ENCODE results near the gene DSCAM.
A peak's percentile ranks its signal among the peaks of the same experiment; 100 is the strongest.

DSCAM gene

GRCh38 chr21:40760821-40761220 lies 86.1 kb downstream of the DSCAM start:
- Histone ChIP-seq H3K56ac (ENCODE audit: low read length) (no peak overlapping the region), H3K18ac (ENCODE audit: low read length) (peak overlapping the region; percentile 3), H3K27ac (ENCODE audit: low read depth, low read length) (no peak overlapping the region), H3K36me3 (ENCODE audit: control insufficient read depth, insufficient read depth, low read length) (no peaks in the 10 kb centered on the region), H3K4me1 (ENCODE audit: control insufficient read depth, low read depth, low read length) (peaks cover 2% of the 10 kb centered on the region), H3K79me2 (ENCODE audit: control insufficient read depth, insufficient read depth, low read length) (no peaks in the 10 kb centered on the region), H4K5ac (ENCODE audit: low read length) (no peak overlapping the region), H2BK120ac (ENCODE audit: low read depth, low read length) (peak overlapping the region; percentile 56), H4K8ac (ENCODE audit: low read depth, low read length) (no peak overlapping the region), H3K4ac (ENCODE audit: low read depth, low read length) (no peak overlapping the region), H3K23ac (ENCODE audit: low read length) (no peak overlapping the region), H3K4me2 (ENCODE audit: low read length) (no peak overlapping the region), H3K4me3 (ENCODE audit: low read length) (no peak overlapping the region), H3K27me3 (ENCODE audit: insufficient read depth, low read length, poor library complexity) (no peaks in the 10 kb centered on the region), H2BK5ac (ENCODE audit: low read length) (no peak overlapping the region), H3K9ac (ENCODE audit: low read length) (no peak overlapping the region), H2AK5ac (ENCODE audit: low read length) (no peak overlapping the region), H3K79me1 (ENCODE audit: low read length) (no peaks in the 10 kb centered on the region), H2BK15ac (replicated peaks; ENCODE audit: low read depth) (no peak overlapping the region)
- WGBS (ENCODE audit: extremely low coverage, insufficient coverage, low lambda C conversion rate): no CpG with 5 or more reads among the region's 2 CpGs
- no peak for DNase-seq

DNA sequence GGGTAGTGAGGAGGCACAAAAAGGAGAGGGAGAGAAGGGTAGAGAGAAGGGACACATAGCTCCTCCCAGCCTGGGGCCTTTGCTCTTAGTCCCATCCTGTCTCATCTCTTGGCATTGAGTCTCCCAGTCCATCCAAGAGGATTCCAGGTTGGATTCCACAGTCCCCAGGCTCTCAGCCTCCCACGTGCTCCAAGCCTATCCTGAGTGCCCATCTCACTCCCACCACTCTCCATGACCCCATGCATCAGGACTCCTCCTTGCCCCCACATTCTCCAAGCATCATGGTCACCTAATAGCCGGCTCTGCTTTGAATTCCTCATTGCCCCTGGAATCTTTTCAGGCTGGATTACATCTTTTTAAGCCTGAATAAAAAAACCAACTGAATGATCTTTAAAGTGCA lies 87.9 kb downstream of the DSCAM start:
- no peak overlapping the region for H4K8ac ChIP-seq (ENCODE audit: low read depth, low read length)
- H2AK5ac ChIP-seq (ENCODE audit: low read length): no peak overlapping the region
- H3K4ac ChIP-seq (ENCODE audit: low read depth, low read length): no peak overlapping the region
- H3K18ac ChIP-seq (ENCODE audit: low read length): no peak overlapping the region
- no peaks in the 10 kb centered on the region for H3K27me3 ChIP-seq (ENCODE audit: insufficient read depth, low read length, poor library complexity)
- H4K5ac ChIP-seq (ENCODE audit: low read length): no peak overlapping the region
- H3K4me2 ChIP-seq (ENCODE audit: low read length): no peak overlapping the region
- no peak overlapping the region for H3K4me3 ChIP-seq (ENCODE audit: low read length)
- no CpG with 5 or more reads among the region's 2 CpGs for WGBS (ENCODE audit: extremely low coverage, insufficient coverage, low lambda C conversion rate)
- H3K4me1 ChIP-seq (ENCODE audit: control insufficient read depth, low read depth, low read length): no peaks in the 10 kb centered on the region
- no peak overlapping the region for H3K27ac ChIP-seq (ENCODE audit: low read depth, low read length)
- no peak overlapping the region for H3K56ac ChIP-seq (ENCODE audit: low read length)
- no peaks in the 10 kb centered on the region for H3K79me1 ChIP-seq (ENCODE audit: low read length)
- H2BK15ac ChIP-seq (replicated peaks; ENCODE audit: low read depth): no peak overlapping the region
- H2BK5ac ChIP-seq (ENCODE audit: low read length): no peak overlapping the region
- H3K79me2 ChIP-seq (ENCODE audit: control insufficient read depth, insufficient read depth, low read length): no peaks in the 10 kb centered on the region
- H3K9ac ChIP-seq (ENCODE audit: low read length): no peak overlapping the region
- no peak for DNase-seq
- H3K36me3 ChIP-seq (ENCODE audit: control insufficient read depth, insufficient read depth, low read length): no peaks in the 10 kb centered on the region
- no peak overlapping the region for H2BK120ac ChIP-seq (ENCODE audit: low read depth, low read length)
- no peak overlapping the region for H3K23ac ChIP-seq (ENCODE audit: low read length)

- Histone ChIP-seq H3K4me1 (ENCODE audit: control insufficient read depth, low read depth, low read length) (no peaks in the 10 kb centered on the region), H4K8ac (ENCODE audit: low read depth, low read length) (no peak overlapping the region), H3K23ac (ENCODE audit: low read length) (no peak overlapping the region), H3K56ac (ENCODE audit: low read length) (no peak overlapping the region), H3K27ac (ENCODE audit: low read depth, low read length) (no peak overlapping the region), H3K79me1 (ENCODE audit: low read length) (no peaks in the 10 kb centered on the region), H3K27me3 (ENCODE audit: insufficient read depth, low read length, poor library complexity) (no peaks in the 10 kb centered on the region), H3K36me3 (ENCODE audit: control insufficient read depth, insufficient read depth, low read length) (no peaks in the 10 kb centered on the region), H2BK15ac (replicated peaks; ENCODE audit: low read depth) (no peak overlapping the region), H3K4ac (ENCODE audit: low read depth, low read length) (no peak overlapping the region), H3K9ac (ENCODE audit: low read length) (no peak overlapping the region), H4K5ac (ENCODE audit: low read length) (no peak overlapping the region), H3K4me2 (ENCODE audit: low read length) (no peak overlapping the region), H3K79me2 (ENCODE audit: control insufficient read depth, insufficient read depth, low read length) (no peaks in the 10 kb centered on the region), H2BK120ac (ENCODE audit: low read depth, low read length) (no peak overlapping the region), H2BK5ac (ENCODE audit: low read length) (no peak overlapping the region), H3K18ac (ENCODE audit: low read length) (no peak overlapping the region), H2AK5ac (ENCODE audit: low read length) (no peak overlapping the region), H3K4me3 (ENCODE audit: low read length) (no peak overlapping the region)
- DNase-seq: no peak
- WGBS (ENCODE audit: extremely low coverage, insufficient coverage, low lambda C conversion rate): no CpG with 5 or more reads among the region's 3 CpGs
Observed at GRCh38 chr21:40757366-40757765, 89.6 kb downstream of the DSCAM start.

GRCh38 chr21:40754466-40754865 lies 92.5 kb downstream of the DSCAM start:
- WGBS (ENCODE audit: extremely low coverage, insufficient coverage, low lambda C conversion rate): no CpG with 5 or more reads among the region's 5 CpGs
- no peak overlapping the region for H2BK120ac ChIP-seq (ENCODE audit: low read depth, low read length)
- no peak overlapping the region for H3K27ac ChIP-seq (ENCODE audit: low read depth, low read length)
- H3K4ac ChIP-seq (ENCODE audit: low read depth, low read length): no peak overlapping the region
- H3K4me1 ChIP-seq (ENCODE audit: control insufficient read depth, low read depth, low read length): peaks cover 2% of the 10 kb centered on the region
- H2AK5ac ChIP-seq (ENCODE audit: low read length): no peak overlapping the region
- no peaks in the 10 kb centered on the region for H3K27me3 ChIP-seq (ENCODE audit: insufficient read depth, low read length, poor library complexity)
- no peak for DNase-seq
- H3K79me2 ChIP-seq (ENCODE audit: control insufficient read depth, insufficient read depth, low read length): no peaks in the 10 kb centered on the region
- H3K79me1 ChIP-seq (ENCODE audit: low read length): no peaks in the 10 kb centered on the region
- H3K36me3 ChIP-seq (ENCODE audit: control insufficient read depth, insufficient read depth, low read length): no peaks in the 10 kb centered on the region
- H3K18ac ChIP-seq (ENCODE audit: low read length): no peak overlapping the region
- no peak overlapping the region for H2BK15ac ChIP-seq (replicated peaks; ENCODE audit: low read depth)
- no peak overlapping the region for H3K23ac ChIP-seq (ENCODE audit: low read length)
- H3K4me2 ChIP-seq (ENCODE audit: low read length): no peak overlapping the region
- no peak overlapping the region for H3K56ac ChIP-seq (ENCODE audit: low read length)
- no peak overlapping the region for H4K8ac ChIP-seq (ENCODE audit: low read depth, low read length)
- H3K9ac ChIP-seq (ENCODE audit: low read length): no peak overlapping the region
- H3K4me3 ChIP-seq (ENCODE audit: low read length): no peak overlapping the region
- H4K5ac ChIP-seq (ENCODE audit: low read length): no peak overlapping the region
- no peak overlapping the region for H2BK5ac ChIP-seq (ENCODE audit: low read length)

DNA sequence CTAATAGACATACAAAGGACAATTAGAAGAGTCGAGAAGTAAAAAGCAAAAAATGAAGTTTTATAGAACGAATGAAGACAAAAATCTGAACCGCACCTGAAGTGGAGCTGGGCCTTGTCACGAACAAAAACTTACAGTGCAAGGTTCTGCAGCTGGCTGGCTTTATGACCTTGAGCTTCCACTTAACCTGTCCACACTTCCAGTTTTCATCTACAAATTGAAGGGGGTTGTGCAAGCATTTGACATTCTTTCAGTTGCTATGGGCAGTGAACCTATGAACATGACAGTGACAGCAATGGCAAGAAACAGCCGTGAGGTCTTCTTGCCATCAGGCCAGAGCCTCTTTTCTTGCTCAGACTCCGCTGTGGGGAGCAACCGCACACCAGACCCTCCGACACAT lies 93.2 kb downstream of the DSCAM start:
- WGBS (ENCODE audit: extremely low coverage, insufficient coverage, low lambda C conversion rate): no CpG with 5 or more reads among the region's 8 CpGs

DNA sequence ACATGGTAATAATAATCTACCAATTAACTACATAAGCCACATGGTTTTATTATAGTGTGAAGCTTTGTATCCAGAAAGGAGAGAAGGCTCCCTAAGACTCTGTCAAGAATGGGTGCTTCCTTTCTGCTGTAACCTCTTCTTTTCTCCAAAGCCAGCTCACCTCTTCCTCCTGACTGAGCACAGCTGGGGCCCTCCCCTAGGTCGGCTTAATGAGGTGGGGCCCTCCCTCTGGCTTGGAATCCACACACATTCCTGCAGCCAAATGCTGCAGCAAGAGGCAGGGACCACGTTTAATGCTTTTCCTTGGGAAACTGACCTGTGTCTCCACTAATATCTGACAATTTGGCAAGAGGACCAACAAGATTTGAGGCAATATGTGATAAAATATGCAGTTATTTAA lies 94.8 kb downstream of the DSCAM start:
- DNase-seq: peak; percentile 66
- H3K36me3 ChIP-seq (ENCODE audit: control insufficient read depth, insufficient read depth, low read length): no peaks in the 10 kb centered on the region
- no peak overlapping the region for H3K4ac ChIP-seq (ENCODE audit: low read depth, low read length)
- H3K4me2 ChIP-seq (ENCODE audit: low read length): no peak overlapping the region
- no peaks in the 10 kb centered on the region for H3K79me2 ChIP-seq (ENCODE audit: control insufficient read depth, insufficient read depth, low read length)
- H3K27me3 ChIP-seq (ENCODE audit: insufficient read depth, low read length, poor library complexity): no peaks in the 10 kb centered on the region
- WGBS (ENCODE audit: extremely low coverage, insufficient coverage, low lambda C conversion rate): no CpG with 5 or more reads among the region's 2 CpGs
- no peak overlapping the region for H3K56ac ChIP-seq (ENCODE audit: low read length)
- no peaks in the 10 kb centered on the region for H3K79me1 ChIP-seq (ENCODE audit: low read length)
- H2BK120ac ChIP-seq (ENCODE audit: low read depth, low read length): no peak overlapping the region
- no peak overlapping the region for H2AK5ac ChIP-seq (ENCODE audit: low read length)
- no peak overlapping the region for H2BK5ac ChIP-seq (ENCODE audit: low read length)
- no peak overlapping the region for H4K5ac ChIP-seq (ENCODE audit: low read length)
- no peak overlapping the region for H4K8ac ChIP-seq (ENCODE audit: low read depth, low read length)
- H2BK15ac ChIP-seq (replicated peaks; ENCODE audit: low read depth): no peak overlapping the region
- no peak overlapping the region for H3K4me3 ChIP-seq (ENCODE audit: low read length)
- no peak overlapping the region for H3K9ac ChIP-seq (ENCODE audit: low read length)
- peaks cover 2% of the 10 kb centered on the region for H3K4me1 ChIP-seq (ENCODE audit: control insufficient read depth, low read depth, low read length)
- no peak overlapping the region for H3K18ac ChIP-seq (ENCODE audit: low read length)
- H3K27ac ChIP-seq (ENCODE audit: low read depth, low read length): no peak overlapping the region
- H3K23ac ChIP-seq (ENCODE audit: low read length): no peak overlapping the region

More for the DNA sequence above, 93.2 kb downstream of the DSCAM start:
- no peak overlapping the region for H3K56ac ChIP-seq (ENCODE audit: low read length)
- H3K27me3 ChIP-seq (ENCODE audit: insufficient read depth, low read length, poor library complexity): no peaks in the 10 kb centered on the region
- no peak overlapping the region for H3K4ac ChIP-seq (ENCODE audit: low read depth, low read length)
- H4K5ac ChIP-seq (ENCODE audit: low read length): no peak overlapping the region
- no peak overlapping the region for H4K8ac ChIP-seq (ENCODE audit: low read depth, low read length)
- H3K4me1 ChIP-seq (ENCODE audit: control insufficient read depth, low read depth, low read length): peaks cover 2% of the 10 kb centered on the region
- no peak overlapping the region for H3K9ac ChIP-seq (ENCODE audit: low read length)
- no peak for DNase-seq
- H3K23ac ChIP-seq (ENCODE audit: low read length): no peak overlapping the region
- H3K36me3 ChIP-seq (ENCODE audit: control insufficient read depth, insufficient read depth, low read length): no peaks in the 10 kb centered on the region
- no peak overlapping the region for H2BK120ac ChIP-seq (ENCODE audit: low read depth, low read length)
- no peaks in the 10 kb centered on the region for H3K79me1 ChIP-seq (ENCODE audit: low read length)
- H3K4me3 ChIP-seq (ENCODE audit: low read length): no peak overlapping the region
- no peak overlapping the region for H3K4me2 ChIP-seq (ENCODE audit: low read length)
- H3K18ac ChIP-seq (ENCODE audit: low read length): no peak overlapping the region
- H2BK5ac ChIP-seq (ENCODE audit: low read length): no peak overlapping the region
- H2BK15ac ChIP-seq (replicated peaks; ENCODE audit: low read depth): no peak overlapping the region
- H3K79me2 ChIP-seq (ENCODE audit: control insufficient read depth, insufficient read depth, low read length): no peaks in the 10 kb centered on the region
- no peak overlapping the region for H2AK5ac ChIP-seq (ENCODE audit: low read length)
- no peak overlapping the region for H3K27ac ChIP-seq (ENCODE audit: low read depth, low read length)
